Fibroblast of lung (primary cell): Measurements from ENCODE around the gene COG5. TPM values are rescaled to one million over a fixed set of nuclear protein-coding genes. Genes with fewer than 3 reads are reported as not detected.

Experiments used
- DNase-seq, 2 donors: peaks; one replicate each; pipeline versions ENCODE4 v3.0.0 to v3.0.0-alpha.2; 2010; ENCODE audit warnings: low read depth in 2 of 2
- H2AFZ ChIP-seq: 2 replicates; pipeline ENCODE4 v1.5.1; 2012; ENCODE audit warnings: low read length, control low read depth, inconsistent platforms
- H3K27ac ChIP-seq: 2 replicates; pipeline ENCODE4 v1.5.1; 2011; ENCODE audit warnings: low read length, control low read depth; ENCODE audit not compliant: insufficient read depth
- H3K27me3 ChIP-seq: 2 replicates; pipeline ENCODE4 v1.5.1; 2011; ENCODE audit warnings: mild to moderate bottlenecking, low read length; ENCODE audit not compliant: control insufficient read depth, insufficient read depth
- H3K36me3 ChIP-seq: 2 replicates; pipeline ENCODE4 v1.5.1; 2011; ENCODE audit warnings: low read length; ENCODE audit not compliant: control insufficient read depth, insufficient read depth
- H3K4me1 ChIP-seq: 2 replicates; pipeline ENCODE4 v1.5.1; 2011; ENCODE audit warnings: low read length; ENCODE audit not compliant: control insufficient read depth, insufficient read depth; ENCODE audit errors: extremely low read depth
- H3K4me2 ChIP-seq: 2 replicates; pipeline ENCODE4 v1.5.1; 2011; ENCODE audit warnings: low read length, control low read depth; ENCODE audit not compliant: insufficient read depth; ENCODE audit errors: extremely low read depth
- H3K4me3 ChIP-seq, 4 experiments: fragments of 200-600 bp in 1 of 4; sonication (generic) in 1 of 4; replicated peaks in 1 of 4; 2 replicates each; pipeline ENCODE4 v1.5.1; 2011 to 2016; ENCODE audit warnings: low read length in 4 of 4, low read depth in 3 of 4, mild to moderate bottlenecking in 3 of 4, control low read depth in 2 of 4, inconsistent platforms in 1 of 4, mixed read lengths in 1 of 4; ENCODE audit not compliant: insufficient read depth in 1 of 4; ENCODE audit errors: control extremely low read depth in 1 of 4
- H3K79me2 ChIP-seq: 2 replicates; pipeline ENCODE4 v1.5.1; 2012; ENCODE audit warnings: mild to moderate bottlenecking, low read length, inconsistent platforms; ENCODE audit not compliant: control insufficient read depth, insufficient read depth
- H3K9ac ChIP-seq: 2 replicates; pipeline ENCODE4 v1.5.1; 2011; ENCODE audit warnings: mild to moderate bottlenecking, low read length, control low read depth; ENCODE audit not compliant: insufficient read depth
- H3K9me3 ChIP-seq: 2 replicates; pipeline ENCODE4 v1.5.1; 2012; ENCODE audit warnings: low read depth, low read length; ENCODE audit not compliant: control insufficient read depth, insufficient read depth
- H4K20me1 ChIP-seq: 2 replicates; pipeline ENCODE4 v1.5.1; 2011; ENCODE audit warnings: low read length; ENCODE audit not compliant: control insufficient read depth, insufficient read depth; ENCODE audit errors: extremely low read depth
- CTCF ChIP-seq, 2 donors: IDR thresholded peaks in 1 of 2; conservative IDR thresholded peaks in 1 of 2; 1 replicate in 1 of 2; 2 replicates in 1 of 2; pipeline ENCODE4 v1.5.1; 2011 to 2012; ENCODE audit warnings: low read length in 2 of 2, control low read depth in 1 of 2, inconsistent platforms in 1 of 2, low read depth in 1 of 2, mild to moderate bottlenecking in 1 of 2
- EZH2 ChIP-seq: IDR thresholded peaks from 2 replicates; pipeline ENCODE4 v1.5.1; 2012; ENCODE audit warnings: low read length, control low read depth, mild to moderate bottlenecking; ENCODE audit errors: missing control alignments
- polyA plus RNA-seq, 2 donors: library from polyadenylated mRNA; depleted of rRNA in 1 of 2; stranded (reverse) in 1 of 2; unstranded in 1 of 2; fragments of >200 nt; gene quantifications; 2 replicates each; pipeline ENCODE4 v1.2.1, GENCODE V29; 2011 to 2012; ENCODE audit warnings: missing spikeins in 1 of 2
- total RNA-seq: library from RNA; depleted of rRNA; stranded (reverse); fragments of >200 nt; gene quantifications from 2 replicates; pipeline ENCODE4 v1.2.1, GENCODE V29; 2014

Gene COG5
- total and polyA plus RNA-seq, 2 donors (not counting 1 experiment from before 2014, with no cell fraction given): 34.5 to 40.3 TPM

GRCh38 chr7:107294182-107294581 lies 269.5 kb downstream of the COG5 start:
- Histone ChIP-seq H4K20me1 (no peaks in the 10 kb centered on the region), H2AFZ (no peak overlapping the region), H3K27me3 (no peaks in the 10 kb centered on the region)

GRCh38 chr7:107292591-107292990 lies 271.1 kb downstream of the COG5 start:
- H3K4me3 ChIP-seq: no peak overlapping the region

More at GRCh38 chr7:107294182-107294581, 269.5 kb downstream of the COG5 start:
- TF ChIP-seq CTCF (conservative IDR thresholded peaks at IDR 0.05 in 1 of 2, IDR thresholded peaks at IDR 0.05 in 1 of 2; ENCODE audit: low read depth in 1 of 2, low read length in 2 of 2) (no peak), EZH2 (no peak)
- H3K4me3 ChIP-seq: no peak overlapping the region
- H3K36me3 ChIP-seq: no peaks in the 10 kb centered on the region
- H3K4me2 ChIP-seq: no peak overlapping the region
- H3K27ac ChIP-seq: no peak overlapping the region
- DNase-seq: no peak
- no peak overlapping the region for H3K9ac ChIP-seq
- no peaks in the 10 kb centered on the region for H3K4me1 ChIP-seq
- no peaks in the 10 kb centered on the region for H3K79me2 ChIP-seq
- H3K9me3 ChIP-seq: no peaks in the 10 kb centered on the region

GRCh38 chr7:107291434-107291833 lies 272.3 kb downstream of the COG5 start:
- Histone ChIP-seq H4K20me1 (no peaks in the 10 kb centered on the region), H3K36me3 (no peaks in the 10 kb centered on the region), H3K27me3 (no peaks in the 10 kb centered on the region), H3K9ac (no peak overlapping the region), H3K79me2 (no peaks in the 10 kb centered on the region), H3K4me3 (no peak overlapping the region), H3K9me3 (no peaks in the 10 kb centered on the region), H3K27ac (no peak overlapping the region), H2AFZ (no peak overlapping the region), H3K4me2 (no peak overlapping the region), H3K4me1 (no peaks in the 10 kb centered on the region)
- no peak for DNase-seq
- TF ChIP-seq CTCF (conservative IDR thresholded peaks at IDR 0.05 in 1 of 2, IDR thresholded peaks at IDR 0.05 in 1 of 2; ENCODE audit: low read depth in 1 of 2, low read length in 2 of 2): no peak
- no peak for TF ChIP-seq EZH2

More at GRCh38 chr7:107292591-107292990, 271.1 kb downstream of the COG5 start:
- Histone ChIP-seq H3K79me2 (no peaks in the 10 kb centered on the region), H2AFZ (no peak overlapping the region), H3K9me3 (no peaks in the 10 kb centered on the region), H4K20me1 (no peaks in the 10 kb centered on the region), H3K4me2 (no peak overlapping the region), H3K4me1 (no peaks in the 10 kb centered on the region), H3K27ac (no peak overlapping the region), H3K27me3 (no peaks in the 10 kb centered on the region), H3K9ac (no peak overlapping the region), H3K36me3 (no peaks in the 10 kb centered on the region)
- no peak for TF ChIP-seq EZH2
- TF ChIP-seq CTCF (conservative IDR thresholded peaks at IDR 0.05 in 1 of 2, IDR thresholded peaks at IDR 0.05 in 1 of 2; ENCODE audit: low read depth in 1 of 2, low read length in 2 of 2): no peak
- no peak for DNase-seq
